Sigmoid colon (tissue), 7 donors: Measurements from ENCODE around the gene RSPH9. TPM values are rescaled to one million over a fixed set of nuclear protein-coding genes. Genes with fewer than 3 reads are reported as not detected.

Source experiments
- DNase-seq: peaks from one replicate; pipeline ENCODE4 v3.0.0-alpha.2; 2019
- H3K27ac ChIP-seq, 4 donors: fragments of 200-600 bp; sonication (generic); one replicate each; pipeline ENCODE4 v1.5.1; 2016 to 2019; ENCODE audit warnings: mild to moderate bottlenecking in 1 of 4
- H3K27me3 ChIP-seq, 3 donors: fragments of 200-600 bp; sonication (generic); one replicate each; pipeline ENCODE4 v1.5.1; 2019; ENCODE audit warnings: mild to moderate bottlenecking in 1 of 3
- H3K36me3 ChIP-seq, 4 donors: fragments of 200-600 bp; sonication (generic); one replicate each; pipeline ENCODE4 v1.5.1; 2016 to 2019
- H3K4me1 ChIP-seq, 4 donors: fragments of 200-600 bp; sonication (generic); one replicate each; pipeline ENCODE4 v1.5.1; 2017 to 2019
- H3K4me3 ChIP-seq, 4 donors: fragments of 200-600 bp; sonication (generic); one replicate each; pipeline ENCODE4 v1.5.1; 2017 to 2019; ENCODE audit warnings: mild to moderate bottlenecking in 2 of 4, moderate library complexity in 1 of 4
- H3K9me3 ChIP-seq, 4 donors: fragments of 200-600 bp in 3 of 4; sonication (generic) in 3 of 4; one replicate each; pipeline versions ENCODE4 v1.5.1 to v1.6.1; 2013 to 2019
- CTCF ChIP-seq, 4 experiments: fragments of 450-650 bp in 3 of 4; fragments of 200-600 bp in 1 of 4; IDR thresholded peaks; one replicate each; pipeline ENCODE4 v1.5.1; 2016 to 2019; ENCODE audit warnings: antibody characterized with exemption in 4 of 4, mild to moderate bottlenecking in 3 of 4, moderate library complexity in 2 of 4
- EP300 ChIP-seq, 4 donors: sonication (generic); formaldehyde crosslinking; IDR thresholded peaks; one replicate each; pipeline ENCODE4 v1.6.1; 2017; ENCODE audit warnings: antibody characterized with exemption in 4 of 4
- POLR2A ChIP-seq, 2 donors: fragments of 450-650 bp; IDR thresholded peaks; one replicate each; pipeline ENCODE4 v1.6.1; 2016; ENCODE audit warnings: antibody characterized with exemption in 2 of 2, mild to moderate bottlenecking in 2 of 2, moderate library complexity in 2 of 2
- POLR2AphosphoS5 ChIP-seq, 4 donors: sonication (generic); formaldehyde crosslinking; IDR thresholded peaks; one replicate each; pipeline ENCODE4 v1.6.1; 2017; ENCODE audit warnings: antibody characterized with exemption in 4 of 4
- WGBS, 2 donors: extraction: QIAGEN DNeasy Blood & Tissue Kit; methylation state at CpG; one replicate each; pipeline ENCODE4 v1.1.7; 2013; 5-methylcytosine and 5-hydroxymethylcytosine counted together
- intact Hi-C: fragments of 100-400 bp; cut with DNase I; formaldehyde crosslinking; loops from one replicate; pipeline ENCODE4 v1.15.1; 2023
- polyA plus RNA-seq, 3 donors: library from polyadenylated mRNA; stranded (reverse); fragments of 200-250 nt; gene quantifications; one replicate each; pipeline ENCODE4 v1.2.3, GENCODE V29; 2013
- total RNA-seq, 4 donors: library from RNA; depleted of rRNA; stranded (reverse); fragments of >200 nt; gene quantifications; one replicate each; pipeline ENCODE4 v1.1.0, GENCODE V29; 2016
- donor health status: healthy with polysubstance abuse.
- donor health status: Bipolar disorder and iron deficiency.
- donor health status: healthy.

The RSPH9 gene
- total and polyA plus RNA-seq, 7 donors, result under 0.01 to 0.68 (median 0.36) TPM; not detected in 1

DNA sequence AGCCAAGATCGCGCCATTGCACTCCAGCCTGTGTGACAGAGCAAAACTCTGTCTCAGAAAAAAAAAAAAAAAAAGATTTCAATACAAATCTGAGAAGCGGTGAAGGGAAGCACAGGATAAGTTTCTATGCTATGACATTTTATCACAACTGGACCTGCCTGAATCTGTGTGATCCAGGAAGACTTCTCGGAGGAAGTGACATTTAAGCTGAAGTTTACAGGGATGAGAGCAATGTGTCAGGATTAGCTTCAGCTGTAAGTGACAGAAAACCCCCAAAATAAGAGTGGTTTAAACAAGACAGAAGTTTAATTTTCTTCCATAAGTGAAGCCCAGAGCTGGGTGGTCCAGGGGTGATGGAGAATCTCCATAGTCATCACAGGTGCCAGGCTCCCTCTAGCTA is 76.2 kb downstream of the RSPH9 start:
- TF ChIP-seq POLR2A (IDR thresholded peaks at IDR 0.05) (no peak), EP300 (IDR thresholded peaks at IDR 0.05) (no peak), POLR2AphosphoS5 (IDR thresholded peaks at IDR 0.05) (no peak), CTCF (IDR thresholded peaks at IDR 0.05) (no peak)
- H3K4me1 ChIP-seq, result no peaks in the 10 kb centered on the region
- peak; percentile 8 for DNase-seq
- no peak overlapping the region for H3K27ac ChIP-seq
- H3K27me3 ChIP-seq, result no peaks in the 10 kb centered on the region
- no peaks in the 10 kb centered on the region for H3K9me3 ChIP-seq
- no peak overlapping the region for H3K4me3 ChIP-seq
- intact Hi-C loops, result no loop called here
- WGBS, 2 donors, result 91 to 97% methylated on average over 4 of the region's 4 CpGs
- no peaks in the 10 kb centered on the region for H3K36me3 ChIP-seq

Other genes with a start within 250 kb of the RSPH9 start
- gene ABCC10, start 217.5 kb upstream of the RSPH9 start, total RNA-seq, result 10 to 100 TPM; 11.5 to 24.9 (median 12.3) TPM
- gene ABCC10, start 217.5 kb upstream of the RSPH9 start, polyA plus RNA-seq, result 10 to 100 TPM in 1 of 3 donors, 1 to 10 TPM in 2; 2.4 to 25.0 (median 5.1) TPM
- not detected for gene DLK2, start 189.5 kb upstream of the RSPH9 start, total RNA-seq
- gene DLK2, start 189.5 kb upstream of the RSPH9 start, polyA plus RNA-seq, result under 1 TPM in 1 of 3 donors, not detected in 2; 0.64 TPM
- gene TJAP1, start 167.5 kb upstream of the RSPH9 start, total RNA-seq, result 10 to 100 TPM; 14.8 to 27.1 (median 23.6) TPM
- gene TJAP1, start 167.5 kb upstream of the RSPH9 start, polyA plus RNA-seq, result 10 to 100 TPM in 1 of 3 donors, 1 to 10 TPM in 2; 3.0 to 20.0 (median 9.0) TPM
- gene LRRC73, start 134.7 kb upstream of the RSPH9 start, total RNA-seq, result 1 to 10 TPM in 2 of 4 donors, under 1 TPM in 2; 0.33 to 1.1 (median 0.72) TPM
- under 1 TPM in 1 of 3 donors, not detected in 2; 0.47 TPM for gene LRRC73, start 134.7 kb upstream of the RSPH9 start, polyA plus RNA-seq
- gene YIPF3, start 128.1 kb upstream of the RSPH9 start, total RNA-seq, result 10 to 100 TPM; 58.4 to 74.2 (median 66.0) TPM
- gene YIPF3, start 128.1 kb upstream of the RSPH9 start, polyA plus RNA-seq, result 10 to 100 TPM; 35.4 to 93.6 (median 42.6) TPM
- gene POLR1C, start 127.9 kb upstream of the RSPH9 start, total RNA-seq, result 10 to 100 TPM; 11.9 to 25.5 (median 19.1) TPM
- 10 to 100 TPM; 12.6 to 39.5 (median 14.3) TPM for gene POLR1C, start 127.9 kb upstream of the RSPH9 start, polyA plus RNA-seq
- gene XPO5, start 69.0 kb upstream of the RSPH9 start, total RNA-seq, result 10 to 100 TPM; 13.7 to 53.7 (median 14.7) TPM
- 10 to 100 TPM in 1 of 3 donors, 1 to 10 TPM in 2; 3.0 to 11.5 (median 7.8) TPM for gene XPO5, start 69.0 kb upstream of the RSPH9 start, polyA plus RNA-seq
- 1 to 10 TPM; 4.9 to 7.8 (median 6.3) TPM for gene POLH, start 68.9 kb upstream of the RSPH9 start, total RNA-seq
- 1 to 10 TPM; 1.8 to 6.5 (median 3.0) TPM for gene POLH, start 68.9 kb upstream of the RSPH9 start, polyA plus RNA-seq
- gene GTPBP2, start 15.8 kb upstream of the RSPH9 start, total RNA-seq, result 10 to 100 TPM; 26.8 to 36.6 (median 32.5) TPM
- gene GTPBP2, start 15.8 kb upstream of the RSPH9 start, polyA plus RNA-seq, result 10 to 100 TPM; 44.4 to 71.0 (median 70.5) TPM
- gene MAD2L1BP, start 9.2 kb upstream of the RSPH9 start, total RNA-seq, result 10 to 100 TPM; 13.0 to 32.3 (median 29.8) TPM
- gene MAD2L1BP, start 9.2 kb upstream of the RSPH9 start, polyA plus RNA-seq, result 10 to 100 TPM; 41.9 to 68.7 (median 49.2) TPM
- gene MRPS18A, start 42.8 kb downstream of the RSPH9 start, total RNA-seq, result 10 to 100 TPM; 28.8 to 43.9 (median 34.1) TPM
- 10 to 100 TPM; 72.1 to 93.2 (median 90.2) TPM for gene MRPS18A, start 42.8 kb downstream of the RSPH9 start, polyA plus RNA-seq
- gene VEGFA, start 125.2 kb downstream of the RSPH9 start, total RNA-seq, result 10 to 100 TPM; 20.9 to 60.9 (median 28.5) TPM
- 100 to 1,000 TPM in 1 of 3 donors, 10 to 100 TPM in 2; 11.1 to 111 (median 34.8) TPM for gene VEGFA, start 125.2 kb downstream of the RSPH9 start, polyA plus RNA-seq